Keratinocyte (primary cell): ENCODE measurements around the gene RPIA. TPM values are rescaled to one million over a fixed set of nuclear protein-coding genes. Genes with fewer than 3 reads are reported as not detected.

ENCODE experiments used
- DNase-seq: peaks from one replicate; pipeline ENCODE4 v3.0.0-alpha.2; 2011; ENCODE audit warnings: low read depth, missing footprints, low spot score
- FAIRE-seq: peaks from 2 replicates; lab custom pipeline; 2011; peaks lifted over from hg19 to GRCh38; lab: Jason Lieb, UNC
- H2AFZ ChIP-seq: 2 replicates; pipeline ENCODE4 v1.6.0; 2012; ENCODE audit warnings: low read length, control low read depth, inconsistent platforms; ENCODE audit not compliant: control insufficient read depth
- H3K27ac ChIP-seq: 2 replicates; pipeline ENCODE4 v1.5.1; 2011; ENCODE audit warnings: low read length; ENCODE audit not compliant: control insufficient read depth, insufficient read depth
- H3K27me3 ChIP-seq: 3 replicates; pipeline ENCODE4 v1.6.0; 2011; ENCODE audit warnings: low read length; ENCODE audit not compliant: control insufficient read depth, insufficient read depth; ENCODE audit errors: extremely low read depth
- H3K36me3 ChIP-seq, 2 experiments: 2 replicates in 1 of 2; 3 replicates in 1 of 2; pipeline ENCODE4 v1.5.1; 2011; ENCODE audit warnings: low read length in 2 of 2, mild to moderate bottlenecking in 1 of 2; ENCODE audit not compliant: control insufficient read depth in 2 of 2, insufficient read depth in 2 of 2; ENCODE audit errors: extremely low read depth in 1 of 2
- H3K4me1 ChIP-seq: 3 replicates; pipeline ENCODE4 v1.5.1; 2011; ENCODE audit warnings: low read length; ENCODE audit not compliant: control insufficient read depth, insufficient read depth; ENCODE audit errors: extremely low read depth
- H3K4me2 ChIP-seq: 3 replicates; pipeline ENCODE4 v1.6.0; 2011; ENCODE audit warnings: low read depth, low read length; ENCODE audit not compliant: control insufficient read depth, insufficient read depth; ENCODE audit errors: extremely low read depth
- H3K4me3 ChIP-seq, 3 experiments: fragments of 200-600 bp in 1 of 3; sonication (generic) in 1 of 3; 2 replicates in 2 of 3; 3 replicates in 1 of 3; pipeline ENCODE4 v1.5.1; 2011 to 2016; ENCODE audit warnings: low read length in 3 of 3, mild to moderate bottlenecking in 3 of 3, control low read depth in 2 of 3, inconsistent platforms in 1 of 3, low read depth in 1 of 3, mixed read lengths in 1 of 3, mixed run types in 1 of 3, moderate library complexity in 1 of 3; ENCODE audit not compliant: control insufficient read depth in 2 of 3, insufficient read depth in 2 of 3; ENCODE audit errors: extremely low read depth in 1 of 3
- H3K79me2 ChIP-seq: 2 replicates; pipeline ENCODE4 v1.6.0; 2012; ENCODE audit warnings: low read length; ENCODE audit not compliant: control insufficient read depth, insufficient read depth
- H3K9ac ChIP-seq: 3 replicates; pipeline ENCODE4 v1.6.0; 2011; ENCODE audit warnings: low read length; ENCODE audit not compliant: control insufficient read depth, insufficient read depth; ENCODE audit errors: extremely low read depth
- H3K9me1 ChIP-seq: 3 replicates; pipeline ENCODE4 v1.6.0; 2011; ENCODE audit warnings: low read length; ENCODE audit not compliant: control insufficient read depth, insufficient read depth; ENCODE audit errors: extremely low read depth
- H3K9me3 ChIP-seq: 2 replicates; pipeline ENCODE4 v1.5.1; 2012; ENCODE audit warnings: low read depth, low read length; ENCODE audit not compliant: control insufficient read depth
- H4K20me1 ChIP-seq: 3 replicates; pipeline ENCODE4 v1.6.0; 2011; ENCODE audit warnings: low read length; ENCODE audit not compliant: control insufficient read depth, insufficient read depth; ENCODE audit errors: extremely low read depth
- EZH2 ChIP-seq: IDR thresholded peaks from one replicate; pipeline ENCODE4 v1.6.1; 2012; ENCODE audit warnings: inconsistent platforms, mild to moderate bottlenecking, low read length, moderate library complexity
- dilution Hi-C: fragments of 300-500 bp; cut with MboI; formaldehyde crosslinking; loops from one replicate; pipeline ENCODE4 v1.7.0; 2020; ENCODE audit warnings: low sequenced_read_pairs; ENCODE audit not compliant: extremely low pct_ligation_motif_present
- polyA plus RNA-seq, 5 experiments: library from polyadenylated mRNA; depleted of rRNA in 3 of 5; stranded (reverse) in 3 of 5; stranded (forward) in 1 of 5; unstranded in 1 of 5; fragments of >200 nt; gene quantifications; 1 replicate in 1 of 5; 2 replicates in 3 of 5; 3 replicates in 1 of 5; pipeline versions ENCODE4 v1.2.1 to v1.2.3, GENCODE V29; 2011 to 2012; ENCODE audit warnings: missing spikeins in 2 of 5, low read depth in 1 of 5, low replicate concordance in 1 of 5
- TF ChIP-seq, protein P1 (sequence below), 3 experiments: IDR thresholded peaks in 1 of 3; conservative IDR thresholded peaks in 1 of 3; optimal IDR thresholded peaks in 1 of 3; 2 replicates in 2 of 3; 3 replicates in 1 of 3; pipeline versions ENCODE3 to v1.5.1; 2011; ENCODE audit warnings: low read length in 3 of 3, mild to moderate bottlenecking in 3 of 3, moderate library complexity in 2 of 3, control low read depth in 1 of 3, inconsistent platforms in 1 of 3; ENCODE audit not compliant: insufficient read depth in 2 of 3; ENCODE audit errors: extremely low read depth in 1 of 3

RPIA gene
- polyA plus RNA-seq, 1 donor (not counting 4 experiments of a cell fraction or from before 2014, with no cell fraction given): 11.4 TPM

DNA sequence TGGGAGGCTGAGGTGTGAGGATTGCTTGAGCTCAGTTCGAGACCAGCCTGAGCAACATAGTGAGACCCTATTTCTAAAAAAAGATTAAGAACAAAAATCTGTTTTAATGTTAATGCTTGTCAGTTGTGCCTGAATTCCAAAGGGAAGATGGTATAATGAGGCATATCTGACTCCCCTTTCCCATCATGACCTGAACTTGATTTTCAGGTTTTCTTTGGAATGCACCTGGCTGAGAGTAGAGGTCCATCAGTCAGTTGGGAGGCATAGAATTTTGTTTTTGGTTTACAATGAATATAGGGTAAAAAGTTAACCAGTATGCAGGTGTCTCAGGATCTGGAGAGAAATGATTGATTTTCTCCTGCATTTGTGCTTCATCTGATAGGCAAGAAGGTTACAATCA is 20.4 kb downstream of the RPIA start:
- Histone ChIP-seq H4K20me1 (no peaks in the 10 kb centered on the region), H3K4me3 (no peak overlapping the region), H3K4me1 (peaks cover 12% of the 10 kb centered on the region), H3K9me3 (no peaks in the 10 kb centered on the region), H3K27me3 (no peaks in the 10 kb centered on the region), H2AFZ (no peak overlapping the region), H3K4me2 (no peak overlapping the region), H3K9ac (no peak overlapping the region), H3K79me2 (no peaks in the 10 kb centered on the region), H3K36me3 (no peaks in the 10 kb centered on the region), H3K9me1 (no peaks in the 10 kb centered on the region), H3K27ac (no peak overlapping the region)
- DNase-seq (no peak), FAIRE-seq (no peak)
- dilution Hi-C loops: no loop called here
- no peak for TF ChIP-seq EZH2
- TF ChIP-seq, protein P1, sequence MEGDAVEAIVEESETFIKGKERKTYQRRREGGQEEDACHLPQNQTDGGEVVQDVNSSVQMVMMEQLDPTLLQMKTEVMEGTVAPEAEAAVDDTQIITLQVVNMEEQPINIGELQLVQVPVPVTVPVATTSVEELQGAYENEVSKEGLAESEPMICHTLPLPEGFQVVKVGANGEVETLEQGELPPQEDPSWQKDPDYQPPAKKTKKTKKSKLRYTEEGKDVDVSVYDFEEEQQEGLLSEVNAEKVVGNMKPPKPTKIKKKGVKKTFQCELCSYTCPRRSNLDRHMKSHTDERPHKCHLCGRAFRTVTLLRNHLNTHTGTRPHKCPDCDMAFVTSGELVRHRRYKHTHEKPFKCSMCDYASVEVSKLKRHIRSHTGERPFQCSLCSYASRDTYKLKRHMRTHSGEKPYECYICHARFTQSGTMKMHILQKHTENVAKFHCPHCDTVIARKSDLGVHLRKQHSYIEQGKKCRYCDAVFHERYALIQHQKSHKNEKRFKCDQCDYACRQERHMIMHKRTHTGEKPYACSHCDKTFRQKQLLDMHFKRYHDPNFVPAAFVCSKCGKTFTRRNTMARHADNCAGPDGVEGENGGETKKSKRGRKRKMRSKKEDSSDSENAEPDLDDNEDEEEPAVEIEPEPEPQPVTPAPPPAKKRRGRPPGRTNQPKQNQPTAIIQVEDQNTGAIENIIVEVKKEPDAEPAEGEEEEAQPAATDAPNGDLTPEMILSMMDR (optimal IDR thresholded peaks at IDR 0.05 in 1 of 3, IDR thresholded peaks at IDR 0.05 in 1 of 3, conservative IDR thresholded peaks at IDR 0.05 in 1 of 3; ENCODE audit: extremely low read depth in 1 of 3, insufficient read depth in 2 of 3, low read length in 3 of 3): no peak

DNA sequence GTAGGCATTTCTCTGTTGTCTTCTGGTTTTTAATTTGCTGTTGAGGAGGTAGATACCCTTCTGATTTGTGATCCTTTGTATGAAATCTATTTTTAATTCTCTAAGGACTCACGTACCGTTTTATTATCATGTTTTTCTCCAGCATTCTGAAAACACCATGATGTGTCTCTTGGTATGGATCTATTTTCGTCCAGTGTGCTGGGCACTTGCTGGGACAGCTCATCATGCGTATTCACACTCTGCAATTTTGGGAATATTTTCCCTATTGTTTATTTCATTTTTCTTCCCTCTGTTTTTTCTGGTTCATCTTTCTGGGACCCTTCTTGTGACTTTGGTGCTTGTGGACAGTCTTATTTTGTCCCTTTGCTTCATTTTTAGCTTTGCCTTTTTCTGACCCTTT is 21.9 kb downstream of the RPIA start:
- Histone ChIP-seq H2AFZ (no peak overlapping the region), H3K27ac (no peak overlapping the region), H3K4me2 (no peak overlapping the region), H3K9ac (no peak overlapping the region), H3K9me3 (no peaks in the 10 kb centered on the region), H3K27me3 (no peaks in the 10 kb centered on the region), H4K20me1 (no peaks in the 10 kb centered on the region), H3K79me2 (no peaks in the 10 kb centered on the region), H3K4me1 (peaks cover 12% of the 10 kb centered on the region), H3K4me3 (no peak overlapping the region), H3K36me3 (no peaks in the 10 kb centered on the region), H3K9me1 (no peaks in the 10 kb centered on the region)
- dilution Hi-C loops: no loop called here
- DNase-seq: no peak
- TF ChIP-seq, protein P1 (optimal IDR thresholded peaks at IDR 0.05 in 1 of 3, IDR thresholded peaks at IDR 0.05 in 1 of 3, conservative IDR thresholded peaks at IDR 0.05 in 1 of 3; ENCODE audit: extremely low read depth in 1 of 3, insufficient read depth in 2 of 3, low read length in 3 of 3): no peak
- no peak for TF ChIP-seq EZH2
- FAIRE-seq: no peak
